NCI-H1105 treated with DMSO at 0.1 percent for 48 hours (cell line): ENCODE measurements around the gene SF3A2.
"Not testable (repeated sequence)": the region's sequence is repeated elsewhere in the genome, so short reads cannot be mapped to it uniquely, and the experiment has no call there.

Experiments used
- DNase-seq: peaks from one replicate; lab custom pipeline; 2025; lab: John Stamatoyannopoulos, UW

The SF3A2 gene

DNA sequence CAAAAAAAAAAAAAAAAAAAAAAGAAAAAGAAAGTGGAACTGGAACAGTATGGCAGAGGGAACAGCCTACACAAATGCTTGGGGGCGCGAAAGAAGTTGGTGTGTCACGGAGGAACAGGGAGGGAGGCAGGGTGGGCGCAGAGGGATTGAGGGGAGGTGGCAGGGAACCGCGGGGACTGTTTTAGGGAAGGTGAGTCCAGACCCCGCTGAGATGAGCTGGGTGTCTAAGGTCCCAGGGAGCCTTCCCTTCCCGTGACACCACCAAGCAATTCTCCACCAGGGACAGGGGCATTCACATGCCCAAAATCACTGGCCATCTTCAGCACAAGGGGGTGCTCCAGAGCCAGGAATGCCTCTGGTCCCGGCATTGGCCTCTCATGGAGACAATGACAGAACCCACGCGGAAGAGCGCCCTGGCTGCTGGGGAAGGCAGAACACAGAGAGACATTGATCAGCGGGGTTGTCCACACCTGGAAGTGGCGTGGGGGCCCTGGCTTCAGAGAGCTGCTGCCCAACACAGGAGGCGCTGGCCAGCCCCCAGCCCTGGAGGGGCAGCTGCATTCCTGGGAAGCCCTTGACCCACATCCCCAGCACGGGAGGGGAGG, 38.4 kb downstream of the SF3A2 start:
- DNase-seq: peak; percentile 30

DNA sequence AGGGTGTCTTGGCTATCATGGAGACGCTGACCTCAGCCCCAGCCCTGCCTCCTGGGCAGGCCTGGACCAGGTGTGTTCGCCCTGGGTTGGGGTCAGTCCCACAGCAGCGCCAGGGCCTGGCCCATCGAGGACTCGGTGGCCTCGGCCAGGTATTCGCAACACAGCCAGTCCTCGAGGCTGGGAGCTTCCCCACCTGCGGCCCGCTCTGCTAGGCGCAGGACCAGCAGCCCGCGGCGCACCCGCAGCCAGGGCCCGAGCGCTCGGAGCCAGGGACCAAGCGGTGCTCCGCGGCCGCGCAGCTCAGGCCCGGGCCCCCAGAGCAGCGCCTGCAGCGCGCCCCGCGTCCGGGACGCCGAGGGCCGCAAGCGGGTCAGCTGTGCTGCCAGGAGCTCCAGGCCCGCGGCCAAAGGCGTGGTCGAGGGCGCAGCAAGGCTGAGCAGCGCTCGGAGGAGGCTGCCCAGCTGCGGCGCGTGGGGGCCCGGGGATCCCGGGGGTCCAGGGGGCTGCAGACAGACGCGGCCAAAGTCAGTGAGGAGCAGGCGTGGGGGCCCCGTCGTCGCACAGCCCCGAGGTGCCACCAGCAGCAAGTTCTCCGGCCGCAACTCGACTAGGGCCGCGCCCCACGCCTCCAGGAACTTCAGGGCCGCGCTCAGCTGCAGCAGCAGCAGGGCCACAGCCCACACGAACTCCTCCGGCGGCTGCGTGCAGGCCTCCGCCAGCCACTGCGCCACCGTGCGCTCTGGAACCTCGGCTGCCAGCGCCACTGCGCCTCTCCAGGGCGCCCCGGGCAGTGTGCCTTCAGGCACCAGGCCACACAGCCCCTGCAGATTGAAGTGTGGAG, 39.2 kb downstream of the SF3A2 start:
- DNase-seq: no peak

DNA sequence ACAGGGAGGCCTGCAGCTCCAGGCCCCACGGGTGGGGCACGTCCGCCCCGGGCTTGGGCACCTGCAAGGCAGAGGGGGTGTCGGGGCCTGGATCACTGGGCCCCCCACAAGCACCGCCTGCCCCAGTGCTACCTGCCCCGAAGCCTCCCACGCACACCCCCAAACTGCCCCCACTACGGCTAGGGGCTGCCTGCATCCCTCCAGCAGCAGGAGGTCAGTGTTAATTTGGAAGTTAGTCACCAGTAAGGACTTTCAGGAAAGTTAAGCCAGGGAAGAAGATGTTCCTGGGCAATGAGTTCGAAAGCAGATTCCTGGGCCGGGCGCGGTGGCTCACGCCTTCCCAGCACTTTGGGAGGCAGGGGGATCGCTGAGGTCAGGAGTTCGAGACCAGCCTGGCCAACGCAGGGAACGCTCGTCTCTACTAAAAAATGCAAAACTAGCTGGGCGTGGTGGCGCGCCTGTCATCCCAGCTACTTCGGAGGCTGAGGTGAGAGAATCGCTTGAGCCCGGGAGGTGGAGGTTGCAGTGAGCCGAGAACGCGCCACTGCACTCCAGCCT, 39.9 kb downstream of the SF3A2 start:
- DNase-seq: no peak

DNA sequence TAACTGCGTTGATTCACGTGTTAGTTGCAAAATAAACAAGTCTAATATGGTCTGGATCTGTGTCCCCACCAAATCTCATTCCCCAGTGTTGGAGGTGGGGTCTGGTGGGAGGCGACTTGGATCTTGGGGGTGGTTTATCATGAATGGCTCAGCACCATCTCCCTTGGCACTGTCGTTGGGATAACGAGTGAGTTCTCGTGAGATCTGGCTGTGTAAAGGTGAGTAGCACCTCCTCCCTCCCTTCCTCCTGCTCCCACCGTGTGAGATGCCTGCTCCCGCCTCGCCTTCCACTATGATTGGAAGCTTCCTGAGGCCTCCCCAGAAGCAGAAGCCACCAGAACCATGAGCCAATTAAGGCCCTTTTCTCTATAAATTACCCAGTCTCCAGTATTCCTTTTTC, 40.5 kb downstream of the SF3A2 start:
- DNase-seq: no peak

DNA sequence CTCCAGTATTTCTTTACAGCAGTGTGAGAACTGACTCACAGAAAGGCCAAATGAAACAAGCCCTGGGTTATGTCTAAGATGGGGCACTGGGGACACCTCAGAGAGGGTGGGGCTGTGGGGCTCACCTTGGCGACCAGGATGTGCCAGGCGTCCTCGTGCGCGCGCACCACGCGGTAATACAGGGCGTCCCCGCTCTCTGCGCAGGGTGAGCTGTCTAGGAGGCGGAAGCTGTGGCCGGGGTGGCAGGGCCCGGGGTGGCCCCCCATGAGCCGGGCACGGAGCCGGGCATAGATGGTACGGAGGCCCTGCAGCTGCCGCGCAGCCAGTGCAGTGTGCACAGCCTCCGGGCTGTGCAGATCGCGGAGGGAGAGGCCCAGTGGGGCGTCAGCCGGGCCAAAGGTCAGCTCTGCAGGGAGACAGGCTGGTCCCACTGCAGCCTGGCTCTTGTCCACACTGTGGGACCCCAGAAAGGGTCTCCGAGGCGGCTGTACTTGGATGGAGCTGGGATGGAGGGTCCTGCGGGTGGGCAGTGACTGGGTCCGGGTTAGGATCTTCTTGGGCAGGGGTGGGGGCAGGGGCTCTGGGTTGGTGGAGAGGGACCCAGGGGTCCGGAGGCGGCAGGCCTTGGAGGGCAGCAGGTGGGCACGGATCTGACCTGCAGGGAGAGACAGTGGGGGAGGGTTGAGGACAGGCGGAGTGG, 42.0 kb downstream of the SF3A2 start:
- DNase-seq: no peak

DNA sequence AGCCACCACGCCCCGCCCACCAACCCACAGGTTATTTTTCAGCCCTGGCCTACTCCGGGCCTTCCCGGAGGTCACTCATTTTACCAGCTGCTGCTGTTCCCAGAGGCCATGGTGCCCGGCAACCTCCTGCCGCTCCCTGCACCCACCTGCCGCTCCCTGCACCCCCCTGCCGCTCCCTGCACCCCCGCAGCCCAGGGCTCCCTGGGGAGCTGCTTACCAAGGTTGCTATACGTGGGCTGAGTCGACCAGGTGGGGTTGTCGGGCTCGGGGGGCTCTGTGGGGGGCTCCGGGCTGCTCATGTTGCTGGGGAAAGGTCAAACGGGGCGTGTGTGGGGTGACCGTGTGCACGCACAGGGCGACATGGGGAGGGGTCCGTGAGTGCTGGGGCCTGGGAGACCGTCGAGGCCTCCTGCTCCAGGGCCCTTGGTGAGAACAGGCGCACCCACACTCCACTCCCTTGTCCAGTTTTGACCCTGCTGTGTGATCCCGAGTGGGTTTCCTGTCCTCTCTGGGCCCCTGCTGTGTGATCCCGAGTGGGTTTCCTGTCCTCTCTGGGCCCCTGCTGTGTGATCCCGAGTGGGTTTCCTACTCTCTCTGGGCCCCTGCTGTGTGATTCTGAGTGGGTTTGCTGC, 44.1 kb downstream of the SF3A2 start:
- DNase-seq: no peak

DNA sequence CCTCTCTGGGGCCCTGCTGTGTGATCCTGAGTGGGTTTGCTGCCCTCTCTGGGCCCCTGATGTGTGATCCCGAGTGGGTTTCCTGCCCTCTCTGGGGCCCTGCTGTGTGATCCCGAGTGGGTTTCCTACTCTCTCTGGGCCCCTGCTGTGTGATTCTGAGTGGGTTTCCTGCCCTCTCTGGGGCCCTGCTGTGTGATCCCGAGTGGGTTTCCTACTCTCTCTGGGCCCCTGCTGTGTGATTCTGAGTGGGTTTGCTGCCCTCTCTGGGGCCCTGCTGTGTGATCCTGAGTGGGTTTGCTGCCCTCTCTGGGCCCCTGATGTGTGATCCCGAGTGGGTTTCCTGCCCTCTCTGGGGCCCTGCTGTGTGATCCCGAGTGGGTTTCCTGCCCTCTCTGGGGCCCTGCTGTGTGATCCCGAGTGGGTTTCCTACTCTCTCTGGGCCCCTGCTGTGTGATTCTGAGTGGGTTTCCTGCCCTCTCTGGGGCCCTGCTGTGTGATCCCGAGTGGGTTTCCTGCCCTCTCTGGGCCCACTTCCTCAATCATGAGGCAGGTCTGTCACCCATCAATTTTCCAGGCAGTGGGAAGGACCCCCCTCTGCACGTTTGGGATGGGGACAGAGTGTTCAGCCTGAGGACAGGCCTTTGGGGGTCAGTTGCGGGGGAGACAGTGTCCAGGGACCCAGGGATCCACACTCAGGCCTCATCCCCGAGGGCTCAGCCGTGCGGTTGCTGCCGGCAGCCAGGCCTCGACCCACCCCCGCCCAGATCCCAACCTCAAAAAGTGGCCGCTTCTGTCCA, 44.8 kb downstream of the SF3A2 start:
- DNase-seq: not testable (repeated sequence)

DNA sequence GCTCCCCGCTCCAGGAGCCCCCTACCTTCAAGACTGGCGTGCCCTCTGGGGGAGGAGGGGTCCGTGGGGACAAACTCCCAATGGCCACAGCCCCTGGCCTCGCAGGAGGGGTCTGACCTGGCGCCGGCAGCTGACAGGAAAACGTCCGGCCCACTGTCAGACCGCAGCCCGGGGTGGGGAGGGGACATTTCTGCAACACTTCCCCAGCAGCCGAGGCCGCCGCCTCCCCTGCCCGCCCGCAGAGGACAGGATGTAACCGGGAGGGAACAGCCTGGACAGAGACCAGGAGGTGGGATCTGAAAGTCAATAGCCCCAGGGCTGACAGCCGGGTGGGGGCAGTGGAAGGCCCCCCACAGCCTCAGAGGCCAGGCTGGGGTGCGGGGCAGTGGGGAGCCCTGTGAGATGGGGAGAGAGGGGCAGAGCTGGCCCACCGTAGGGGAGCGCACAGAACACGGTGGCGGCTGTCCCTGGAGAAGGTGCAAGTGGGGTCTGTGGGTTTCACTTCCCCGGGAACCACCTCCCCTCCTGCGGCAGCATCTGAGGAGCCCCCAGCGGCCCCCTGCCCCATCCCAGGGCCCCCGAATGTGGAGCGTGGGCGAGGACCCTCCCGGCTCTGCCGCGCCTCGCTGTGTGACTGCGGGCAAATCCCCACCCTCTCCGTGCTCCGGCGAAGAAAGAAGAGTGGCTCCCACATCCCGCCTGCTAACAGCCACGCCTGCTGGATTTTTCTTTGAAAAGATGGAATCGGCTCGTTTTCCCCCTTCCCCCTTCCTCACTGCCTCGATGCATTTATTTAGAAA, 45.6 kb downstream of the SF3A2 start, which contains the start of gene PEAK3:
Gene PEAK3, minus strand, starts transcription at position 114 of the 800 bp plus-strand sequence. CDS start 1,244 bp downstream, outside the sequence.
- no peak for DNase-seq

DNA sequence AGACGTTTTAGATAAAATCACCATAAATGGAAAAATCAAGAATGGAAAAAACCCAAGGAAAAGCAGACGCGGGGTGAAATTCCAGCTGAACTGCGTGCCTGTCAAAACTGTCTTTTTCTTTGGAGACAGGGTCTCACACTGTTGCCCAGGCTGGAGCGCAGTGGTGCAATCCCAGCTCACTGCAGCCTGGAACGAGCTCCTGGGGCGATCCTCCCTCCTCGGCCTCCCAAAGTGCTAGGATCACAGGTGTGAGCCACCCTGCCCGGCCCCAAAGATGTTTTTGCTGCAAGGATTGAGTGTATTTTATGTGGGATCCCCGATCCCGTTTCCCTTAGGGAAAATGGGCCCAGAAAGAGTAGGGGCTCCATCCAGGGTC, 46.2 kb downstream of the SF3A2 start:
- DNase-seq: no peak

DNA sequence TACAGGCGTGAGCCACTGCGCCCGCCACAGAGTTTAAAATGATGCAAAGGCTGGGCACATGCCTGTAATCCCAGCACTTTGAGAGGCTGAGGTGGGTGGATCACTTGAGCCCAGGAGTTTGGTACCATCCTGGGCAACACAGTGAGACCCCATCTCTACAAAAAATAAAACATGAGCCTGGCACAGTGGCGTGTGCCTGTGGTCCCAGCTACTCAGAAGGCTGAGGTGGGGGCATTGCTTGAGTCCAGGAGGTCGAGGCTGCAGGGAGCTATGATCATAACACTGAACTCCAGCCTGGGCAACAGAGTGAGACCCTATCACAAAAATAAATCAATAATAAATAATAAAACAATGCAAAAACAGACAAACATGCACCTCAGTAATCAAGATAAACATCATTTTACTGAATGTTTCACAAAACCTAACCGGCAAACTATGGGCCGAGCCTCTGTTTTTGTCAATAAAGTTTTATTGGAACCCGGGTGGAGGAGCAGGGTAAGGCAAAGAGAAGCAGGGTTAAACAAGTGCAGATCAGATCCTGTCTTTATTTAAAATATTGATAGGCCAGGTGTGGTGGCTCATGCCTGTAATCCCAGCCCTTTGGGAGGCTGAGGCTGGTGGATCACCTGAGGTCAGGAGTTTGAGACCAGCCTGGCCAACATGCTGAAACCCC, 47.3 kb downstream of the SF3A2 start:
- no peak for DNase-seq

DNA sequence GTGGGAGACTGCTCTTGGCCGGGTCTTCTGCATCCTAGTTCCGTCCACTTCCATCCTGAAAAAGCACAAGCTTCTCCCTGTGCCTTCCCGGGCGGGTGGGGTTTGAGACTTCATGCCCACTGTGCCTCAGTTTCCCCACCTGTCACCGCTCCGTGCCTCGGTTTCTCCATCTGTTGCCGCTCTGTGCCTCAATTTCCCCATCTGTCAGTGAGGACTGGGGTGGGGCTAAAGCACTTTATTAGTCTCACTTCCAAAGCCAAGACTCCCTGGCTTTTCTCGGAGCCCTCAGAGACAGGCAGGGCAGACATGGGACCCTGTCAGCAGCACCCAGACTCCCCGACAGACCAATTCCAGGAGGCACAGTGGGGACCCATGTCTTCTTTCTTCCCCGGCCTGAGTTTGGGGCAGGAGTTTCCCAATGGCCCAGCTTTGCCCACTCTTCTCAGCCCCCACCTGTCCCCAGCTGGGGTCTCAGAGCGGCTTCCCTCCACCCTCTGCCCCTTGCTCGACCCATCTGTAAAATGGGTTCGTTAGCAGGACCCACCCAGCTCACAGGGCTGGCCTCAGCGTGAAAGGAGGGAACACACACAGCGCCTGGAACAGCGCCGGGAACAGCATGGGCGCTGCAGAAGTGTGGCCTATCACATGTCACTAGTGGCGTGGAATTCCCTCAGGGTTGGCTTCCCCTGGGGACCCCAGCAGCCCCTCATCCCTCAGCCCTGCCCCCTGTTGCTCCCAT, 49.9 kb downstream of the SF3A2 start:
- no peak for DNase-seq

DNA sequence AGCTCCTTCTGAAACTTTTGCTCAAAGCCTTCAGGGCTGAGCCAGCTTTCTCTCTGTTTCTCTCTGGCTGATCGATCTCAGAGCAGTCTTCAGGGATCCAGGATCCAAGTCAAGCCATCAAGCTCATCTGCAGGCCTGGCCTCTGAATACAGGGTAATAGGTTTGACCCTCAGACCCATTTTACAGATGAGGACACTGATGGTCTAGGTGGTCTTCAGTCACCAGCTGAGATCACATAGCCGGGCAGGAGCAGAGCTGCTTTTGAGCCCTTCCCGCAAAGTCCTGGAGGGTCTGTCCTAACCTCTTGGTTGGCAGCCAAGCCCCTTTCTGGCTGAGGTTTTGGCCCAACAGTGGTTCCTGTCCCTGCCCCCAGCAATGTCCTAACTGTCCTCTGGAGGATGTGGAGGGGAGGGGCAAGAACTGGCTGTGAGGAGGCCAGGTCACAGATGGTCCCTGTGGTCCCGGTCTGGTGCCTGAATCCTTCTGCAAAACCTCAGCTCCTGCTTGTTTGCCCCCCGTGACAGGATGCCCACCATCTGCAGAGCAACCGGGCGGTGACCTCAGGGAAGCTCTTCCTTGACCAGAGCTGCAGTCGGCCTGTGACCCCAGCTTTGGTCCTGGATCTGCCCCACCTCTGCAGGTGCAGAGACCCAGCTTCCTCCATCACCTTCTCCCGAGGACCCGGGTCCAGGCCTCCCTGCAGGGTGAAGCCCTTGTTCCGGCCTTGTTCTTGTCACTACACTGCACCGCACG, 51.1 kb downstream of the SF3A2 start:
- DNase-seq: no peak

DNA sequence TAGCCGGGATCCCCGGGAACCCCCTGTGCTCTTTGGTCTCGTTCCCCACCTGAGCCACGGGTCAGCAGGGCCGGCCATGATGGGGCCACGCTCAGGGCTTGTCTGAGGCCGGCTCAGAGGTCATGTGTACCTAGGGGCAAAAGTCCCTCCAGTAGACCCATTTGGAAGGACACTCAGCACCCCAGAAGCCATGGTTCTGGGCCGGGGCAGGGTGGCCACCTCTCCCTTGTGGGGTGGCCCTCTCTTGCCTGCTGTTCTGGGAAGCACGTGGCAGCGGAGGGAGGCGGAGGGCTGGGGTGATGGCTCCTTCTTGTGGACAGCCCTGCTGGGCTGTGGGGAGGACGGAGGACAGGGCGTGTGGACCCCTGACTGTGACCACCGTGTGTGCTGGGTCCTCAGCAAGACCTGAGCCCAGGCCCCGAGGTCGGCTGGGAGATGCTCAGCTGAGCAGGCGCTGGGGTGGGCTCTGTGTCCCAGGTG, 51.8 kb downstream of the SF3A2 start:
- DNase-seq: peak; percentile 59

DNA sequence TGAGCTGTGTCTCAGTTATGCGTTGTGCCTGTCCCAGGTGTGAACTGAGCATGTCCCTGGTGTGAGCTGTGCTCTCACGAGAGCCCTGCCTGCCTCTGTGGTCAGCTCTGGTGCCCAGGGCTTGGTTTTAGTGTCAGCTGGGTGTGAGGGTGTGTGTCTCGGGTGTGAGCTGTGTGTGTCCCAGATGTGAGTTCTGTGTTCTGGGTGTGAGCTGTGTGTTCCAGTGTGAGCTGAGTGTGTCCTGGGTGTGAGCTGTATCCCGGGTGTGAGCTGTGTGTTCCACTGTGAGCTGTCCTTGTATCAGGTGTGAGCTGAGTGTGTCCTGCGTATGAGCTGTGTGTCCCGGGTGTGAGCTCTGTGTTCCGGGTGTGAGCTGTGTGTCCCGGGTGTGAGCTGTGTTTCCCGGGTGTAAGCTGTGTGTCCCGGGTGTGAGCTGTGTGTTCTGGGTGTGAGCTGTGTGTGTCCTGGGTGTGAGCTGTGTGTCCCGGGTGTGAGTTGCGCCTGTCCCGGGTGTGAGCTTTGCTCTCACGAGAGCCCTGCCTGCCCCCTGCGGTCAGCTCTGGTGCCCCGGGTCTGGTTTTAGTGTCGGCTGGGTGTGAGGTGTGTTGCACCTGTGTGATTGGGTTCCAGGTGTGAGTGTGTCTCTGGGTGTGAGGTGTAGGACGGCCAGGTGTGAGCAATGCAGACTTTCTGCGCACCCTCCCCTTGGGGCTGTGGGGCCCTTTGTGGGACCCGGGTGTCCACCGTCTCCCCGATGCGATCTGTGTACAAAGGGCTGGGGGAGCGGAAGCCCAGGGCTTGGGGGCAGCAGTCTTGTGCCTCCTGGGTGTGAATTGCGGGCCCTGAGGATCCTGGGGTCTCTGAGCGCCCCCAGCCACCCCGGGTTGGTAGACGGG, 52.4 kb downstream of the SF3A2 start:
- DNase-seq: no peak

DNA sequence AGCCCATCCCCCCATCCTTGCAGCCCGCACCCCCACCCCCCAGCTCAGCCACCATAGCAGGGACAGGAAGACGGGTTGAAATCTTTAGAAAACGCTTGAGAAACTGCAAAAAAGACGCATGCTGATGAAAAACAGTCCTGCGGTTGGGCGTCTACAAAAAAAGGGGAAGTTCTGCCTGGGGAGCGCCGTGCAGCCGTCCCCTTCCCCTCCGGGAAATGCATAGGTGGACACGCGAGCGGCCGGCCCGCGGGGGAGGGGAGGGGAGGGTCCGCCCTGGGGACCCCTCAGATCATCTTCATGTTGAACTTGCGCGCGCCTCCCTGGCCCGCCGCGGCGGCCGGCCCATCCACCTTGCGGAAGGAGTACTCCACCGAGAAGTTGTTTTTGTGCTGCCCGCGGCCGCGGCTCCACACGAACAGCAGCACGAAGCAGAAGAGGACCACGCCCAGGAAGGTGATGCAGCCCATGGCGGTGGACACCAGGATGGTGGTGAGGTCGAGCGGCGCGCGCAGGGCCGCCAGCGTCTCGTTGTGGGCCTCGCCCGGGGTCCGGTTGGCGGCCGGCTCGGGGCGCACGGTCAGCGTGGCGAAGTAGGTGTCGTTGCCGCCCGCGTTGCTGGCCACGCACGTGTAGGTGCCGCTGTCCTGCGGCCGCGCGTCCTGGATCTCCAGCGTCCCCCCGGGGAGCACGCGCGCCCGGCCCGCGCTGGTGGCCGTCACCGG, 53.3 kb downstream of the SF3A2 start:
- DNase-seq: peak; percentile 43

DNA sequence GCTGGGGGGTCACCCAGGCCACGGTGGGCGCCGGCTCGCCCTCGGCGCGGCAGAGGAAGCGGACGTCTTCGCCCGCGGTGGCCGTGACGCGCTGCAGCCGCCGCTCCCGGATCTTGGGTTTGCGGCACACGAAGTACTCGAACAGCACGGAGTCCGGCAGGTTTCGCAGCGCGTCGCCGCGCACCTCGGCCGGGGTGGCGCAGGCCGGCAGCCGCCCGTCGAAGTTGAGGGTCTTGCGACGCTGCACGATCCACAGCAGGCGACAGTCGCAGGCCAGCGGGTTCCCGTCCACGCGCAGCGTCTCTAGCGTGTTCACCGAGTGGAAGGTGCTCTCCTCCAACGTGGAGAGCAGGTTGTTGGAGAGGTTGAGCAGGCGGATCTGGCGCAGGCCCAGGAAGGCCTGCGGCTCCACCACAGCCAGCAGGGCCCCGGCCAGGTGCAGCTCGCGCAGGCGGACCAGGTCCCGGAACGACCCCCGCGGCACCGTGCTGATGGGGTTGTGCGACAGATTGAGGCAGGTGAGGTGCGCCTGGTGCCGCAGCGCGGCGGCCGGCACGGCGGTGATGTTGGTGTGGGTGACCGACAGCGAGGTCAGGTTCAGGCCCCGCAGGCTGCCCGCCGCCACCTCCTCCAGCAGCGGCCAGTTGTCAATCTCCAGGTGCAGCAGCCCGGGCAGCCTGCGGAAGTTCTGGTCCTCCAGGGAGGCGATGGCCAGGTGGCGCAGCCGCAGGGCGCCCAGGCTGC, 54.0 kb downstream of the SF3A2 start:
- DNase-seq: peak; percentile 49
